HG03108 (cell line): ENCODE measurements around the gene CAV3.

ENCODE experiments used
- ATAC-seq: cut with Tn5 transposase; IDR thresholded peaks from one replicate; pipeline ENCODE4 v1.9.1; 2021; ENCODE audit warnings: moderate library complexity; ENCODE audit not compliant: unreplicated experiment

Gene CAV3

DNA sequence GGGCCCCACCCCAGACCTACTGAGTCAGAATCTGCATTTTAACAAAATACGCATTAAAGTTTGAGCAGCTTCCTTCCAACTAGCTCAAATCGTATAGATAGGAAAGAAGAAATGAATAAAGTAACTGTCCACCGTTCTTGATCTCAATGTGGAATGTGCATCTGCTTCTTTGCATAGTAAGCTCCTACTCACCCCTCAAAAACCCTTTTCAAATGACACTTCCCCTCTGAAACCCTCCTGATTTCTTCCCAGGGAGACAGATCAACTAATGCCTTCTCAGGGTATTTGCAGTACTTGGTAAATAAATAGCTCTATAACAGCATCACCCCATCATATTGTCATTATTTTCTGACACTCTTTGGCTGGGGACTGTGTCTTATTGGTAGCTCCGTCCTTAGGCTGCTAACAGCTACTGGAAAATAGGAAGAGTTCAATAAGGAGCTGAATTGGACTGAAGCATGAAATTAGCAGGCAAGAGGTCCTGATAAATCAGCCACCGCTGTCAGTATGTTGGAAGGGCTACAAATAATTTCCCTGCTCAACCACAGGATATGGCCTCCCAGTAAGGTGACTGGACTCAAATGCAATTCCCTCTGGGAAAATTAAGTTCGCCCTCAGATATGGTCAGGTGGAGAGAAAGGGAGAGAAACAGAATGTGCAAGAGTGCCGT lies 25.6 kb downstream of the CAV3 start:
- ATAC-seq: no peak

DNA sequence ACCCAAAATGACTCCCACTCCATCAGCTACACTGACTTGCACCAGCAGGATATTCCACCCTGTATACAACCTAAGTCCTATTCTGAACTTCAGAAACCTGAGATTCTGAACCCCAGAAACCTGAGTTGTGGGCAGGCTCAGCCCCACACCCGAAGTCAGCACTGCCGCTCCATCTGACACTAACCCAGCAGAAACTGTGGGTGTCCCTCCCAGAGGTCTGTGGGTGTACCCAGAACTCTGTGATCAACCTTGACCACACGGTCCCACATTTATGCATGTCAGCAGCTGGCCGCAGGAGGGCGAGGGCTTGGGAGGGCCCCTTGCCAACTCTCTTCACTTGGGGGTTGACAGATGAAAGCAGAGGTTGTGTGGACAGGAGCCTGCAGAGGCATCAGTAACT lies 26.5 kb downstream of the CAV3 start:
- no peak for ATAC-seq

DNA sequence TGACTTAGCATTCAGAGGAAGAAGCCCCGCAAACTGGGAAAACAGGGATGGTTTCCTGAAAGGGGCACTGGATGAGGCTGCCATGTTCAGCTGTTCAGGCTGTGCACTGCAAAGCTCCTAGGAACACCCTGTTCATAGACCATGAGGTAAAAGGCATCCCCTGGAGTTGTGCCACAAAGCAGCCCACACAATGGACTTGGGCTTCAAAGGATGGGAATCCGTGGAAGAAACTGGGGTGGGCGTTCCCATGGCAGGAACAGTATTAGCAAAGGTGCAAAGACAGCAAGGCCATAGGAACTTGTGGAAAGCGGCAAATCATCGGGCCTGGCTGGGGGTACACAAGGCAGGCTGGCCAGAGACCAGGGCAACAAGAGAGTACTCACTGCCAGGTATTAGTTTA lies 26.9 kb downstream of the CAV3 start:
- no peak for ATAC-seq

DNA sequence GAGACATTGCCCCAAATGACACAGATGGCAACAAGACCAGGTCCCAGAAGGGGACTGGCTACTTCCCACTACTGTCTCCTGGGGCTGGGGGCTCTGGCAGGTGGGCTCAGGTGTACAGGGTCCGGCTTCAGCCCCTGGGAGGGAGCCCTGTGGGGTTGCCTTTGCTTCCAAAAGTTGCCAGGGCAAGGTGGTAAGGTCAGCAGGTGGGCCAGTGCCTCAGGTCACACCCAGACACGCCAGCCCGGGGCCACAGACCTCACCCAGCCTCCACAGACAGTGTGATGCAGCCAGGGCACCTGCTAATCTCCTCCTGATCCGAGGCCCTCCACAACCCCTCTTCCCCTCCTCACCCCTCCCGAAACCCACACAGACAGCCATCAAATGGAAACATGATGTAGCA lies 28.3 kb downstream of the CAV3 start:
- ATAC-seq: no peak

DNA sequence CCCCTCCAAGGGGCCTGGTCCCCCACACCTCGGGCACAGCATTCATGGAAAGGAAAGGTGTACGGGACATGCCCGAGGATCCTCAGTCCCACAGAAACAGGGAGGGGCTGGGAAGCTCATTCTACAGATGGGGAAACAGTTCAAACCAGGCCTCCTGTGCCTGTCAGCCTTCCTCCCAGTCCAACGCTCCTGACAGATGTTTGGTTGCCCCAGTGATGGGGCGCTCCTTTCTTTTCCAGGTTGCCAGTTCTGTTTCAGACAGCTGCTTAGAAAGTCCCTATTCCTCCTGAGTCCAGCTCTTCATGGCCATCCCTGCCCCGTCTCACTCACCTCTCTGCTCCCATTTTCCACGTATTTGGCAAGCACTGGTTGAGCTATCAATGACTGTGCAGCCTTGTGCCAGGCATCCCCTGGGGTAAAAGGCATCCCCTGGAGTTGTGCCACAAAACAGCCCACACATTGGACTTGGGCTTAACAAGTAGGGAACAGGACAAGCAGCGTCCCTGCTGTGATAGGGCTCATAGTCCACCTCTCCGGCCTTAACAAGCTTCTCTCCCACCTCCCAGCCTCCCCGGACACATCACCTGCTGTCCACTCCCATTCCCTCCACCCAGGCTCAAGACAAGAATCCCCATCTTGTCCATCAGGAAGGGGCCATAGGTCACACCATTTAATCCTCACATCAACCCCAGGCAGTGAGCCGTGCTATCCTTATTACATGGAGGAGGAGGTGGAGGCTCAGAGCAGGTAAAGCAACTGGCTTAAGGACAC lies 29.2 kb downstream of the CAV3 start:
- no peak for ATAC-seq

DNA sequence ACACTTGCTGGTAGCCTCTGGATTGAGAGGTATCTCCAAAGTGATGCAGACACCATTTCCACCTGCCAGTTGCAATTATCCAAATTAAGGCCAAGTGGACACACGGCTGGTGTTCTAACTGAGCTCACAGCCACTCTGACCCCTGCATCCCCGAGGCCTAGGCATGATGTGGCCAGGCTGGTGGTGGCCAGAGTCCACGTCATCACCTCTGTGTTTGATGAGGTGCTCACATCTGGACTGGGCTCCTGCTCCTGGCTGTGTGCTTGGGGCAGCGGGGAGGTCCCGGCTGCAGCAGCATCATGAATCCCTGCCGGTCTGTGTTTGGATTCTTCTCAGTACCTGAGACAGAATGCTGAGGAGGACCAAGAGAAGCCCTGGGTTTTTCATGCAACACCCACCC lies 30.9 kb downstream of the CAV3 start:
- no peak for ATAC-seq

DNA sequence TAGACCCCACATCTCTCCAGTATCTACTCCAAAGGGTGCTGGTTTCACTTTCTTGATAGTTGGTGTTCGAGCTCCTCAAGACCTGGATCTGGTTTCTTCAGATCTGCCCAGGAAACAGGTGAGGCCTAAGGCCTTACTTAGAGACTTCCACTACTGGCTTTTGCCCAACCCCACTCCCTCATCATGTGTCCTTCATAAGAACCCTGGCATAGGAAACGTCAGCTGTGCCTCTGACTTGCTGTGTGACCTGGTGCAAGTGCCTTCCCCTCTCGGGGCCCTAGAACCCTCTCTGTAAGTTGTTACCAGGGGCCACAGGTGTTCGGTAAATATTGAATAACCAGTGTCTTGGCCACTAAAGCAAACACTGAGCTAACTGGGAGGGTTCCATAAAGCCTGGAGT lies 31.9 kb downstream of the CAV3 start:
- no peak for ATAC-seq

DNA sequence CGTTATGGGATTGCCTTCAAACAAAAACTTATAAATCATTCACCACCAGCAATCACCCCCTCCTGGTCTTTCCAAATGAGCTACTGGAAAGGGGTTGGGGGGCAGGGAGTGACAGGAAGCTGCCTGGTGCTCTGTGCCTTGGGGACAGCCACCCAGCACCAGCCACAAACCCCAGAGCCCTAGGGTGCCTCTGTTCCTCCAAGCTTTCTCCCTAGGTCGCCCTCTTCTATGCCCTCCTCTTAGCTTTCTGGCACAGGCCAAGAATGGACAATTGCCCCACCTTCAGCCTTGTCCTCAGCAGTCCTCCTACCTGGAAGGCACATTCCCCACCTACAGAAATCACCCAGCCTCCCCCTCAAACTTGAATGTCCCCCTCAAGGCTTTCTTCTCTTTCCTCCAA lies 32.5 kb downstream of the CAV3 start:
- ATAC-seq: no peak

DNA sequence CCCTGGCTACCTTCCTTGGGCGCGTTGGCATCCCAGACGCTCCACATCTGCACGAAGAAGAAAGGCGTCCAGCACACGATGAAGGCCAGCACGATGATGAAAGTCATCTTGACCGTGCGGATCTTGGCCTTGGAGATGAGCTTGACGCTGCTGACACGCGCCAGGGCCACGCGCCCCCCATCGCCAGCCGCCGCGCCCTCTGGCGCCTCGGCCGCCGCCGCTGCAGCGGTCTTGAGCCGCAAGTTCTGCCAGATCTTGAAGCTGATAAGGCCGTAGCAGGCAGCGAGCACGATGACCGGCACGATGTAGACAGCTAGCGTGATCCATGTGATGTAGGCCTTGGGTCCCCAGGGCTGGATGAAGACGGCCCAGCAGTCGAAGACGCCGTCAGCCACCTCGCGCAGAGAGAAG lies 33.7 kb downstream of the CAV3 start:
- ATAC-seq: no peak

DNA sequence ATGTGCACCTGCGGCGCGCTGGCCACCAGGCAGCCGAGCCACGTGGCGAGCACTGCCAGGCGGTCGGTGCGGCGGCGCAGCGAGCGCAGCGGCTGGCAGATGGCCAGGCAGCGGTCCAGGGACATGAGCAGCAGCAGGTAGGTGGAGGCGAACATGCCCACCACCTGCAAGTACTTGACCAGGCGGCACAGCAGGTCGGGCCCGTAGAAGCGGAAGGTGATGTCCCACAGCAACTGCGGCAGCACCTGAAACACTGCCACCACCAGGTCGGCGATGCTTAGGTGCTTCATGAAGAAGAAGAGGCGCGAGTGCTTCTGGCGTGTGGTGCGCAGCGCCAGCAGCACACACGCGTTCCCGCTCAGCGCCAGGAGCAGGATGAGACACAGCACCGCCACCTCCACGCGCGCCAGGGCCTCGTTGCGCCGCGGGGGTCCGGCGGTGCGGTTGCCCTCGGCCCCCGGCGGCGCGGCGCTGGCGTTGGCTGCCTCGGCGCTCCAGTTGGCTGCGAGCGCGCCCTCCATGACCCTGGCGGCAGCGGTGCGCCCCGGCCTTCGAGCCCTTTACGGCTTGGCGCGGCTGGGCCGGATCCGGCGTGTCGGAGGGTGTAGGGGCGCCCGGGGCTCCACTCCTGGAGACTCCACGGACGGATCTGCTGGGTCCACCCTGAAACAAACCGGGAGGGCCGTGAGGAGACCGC lies 34.2 kb downstream of the CAV3 start:
- peak; percentile 47 for ATAC-seq

DNA sequence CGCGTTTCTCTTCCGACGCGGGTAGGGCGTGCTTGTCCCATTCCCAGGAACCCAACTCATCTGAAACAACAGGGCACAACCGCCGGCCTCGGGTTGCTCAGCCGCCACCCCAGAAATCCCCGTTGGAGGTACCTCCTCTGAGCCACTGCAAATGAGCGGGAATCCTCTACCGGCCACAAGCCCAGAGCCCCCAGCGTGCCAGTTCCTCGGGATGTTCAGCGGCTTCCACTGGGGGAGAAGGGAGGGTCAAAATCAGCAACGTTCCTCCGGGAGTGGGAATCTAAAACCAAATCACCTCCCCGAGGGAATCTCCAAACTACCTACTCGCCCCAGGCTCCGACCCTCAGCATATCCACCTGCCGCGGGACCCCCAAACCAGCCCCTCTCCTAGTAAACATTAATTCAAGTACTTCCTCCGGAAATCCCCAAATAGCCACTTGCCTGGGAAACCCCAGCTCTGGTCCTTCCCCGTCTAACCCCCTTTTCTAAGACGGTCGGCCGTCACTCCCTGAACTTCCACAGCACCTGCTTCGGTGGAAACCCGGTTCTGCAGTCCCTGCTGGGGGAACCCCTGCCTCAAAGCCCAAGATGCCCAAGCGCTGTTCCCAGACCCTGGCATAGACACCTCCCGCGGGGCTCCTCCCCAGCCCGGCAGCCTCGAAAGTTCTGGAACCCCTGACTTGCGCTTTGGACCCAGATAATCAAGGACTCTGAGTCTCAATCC lies 34.9 kb downstream of the CAV3 start:
- ATAC-seq: peak; percentile 22

DNA sequence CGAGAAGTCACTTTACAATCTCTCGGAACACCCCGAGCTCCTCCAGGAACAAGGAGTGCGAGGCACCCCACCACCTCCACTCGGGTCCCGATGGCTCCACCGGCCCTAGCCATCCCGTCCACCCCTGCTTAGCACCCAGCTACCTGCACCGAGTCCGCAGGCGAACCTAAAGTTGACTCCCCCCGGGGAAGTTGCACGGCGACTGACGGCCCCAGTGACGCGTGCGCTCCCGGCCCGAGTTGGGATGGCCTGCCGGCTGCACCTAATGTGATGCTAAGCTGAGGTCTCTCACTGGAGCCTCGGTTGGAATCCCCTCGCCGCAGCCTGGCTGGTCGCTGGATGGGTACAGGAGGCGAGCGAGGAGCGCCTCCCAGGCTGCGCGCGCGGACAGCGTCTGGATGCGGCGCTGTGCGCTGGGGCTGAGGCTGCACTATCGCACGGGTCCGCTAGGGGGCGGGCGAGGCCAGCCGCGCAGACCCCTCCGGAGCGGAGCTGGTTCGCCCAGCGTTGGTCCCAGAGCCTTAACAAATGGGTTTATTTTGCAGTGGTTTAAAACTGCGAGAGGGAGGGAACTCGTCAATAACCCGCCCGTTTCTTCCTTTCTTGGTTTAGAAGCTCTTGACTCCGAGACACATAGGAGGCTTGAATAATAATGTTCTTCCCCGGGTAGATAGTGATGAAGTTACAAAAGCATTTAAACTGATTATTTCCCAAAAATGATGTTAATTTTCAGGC lies 35.7 kb downstream of the CAV3 start, which contains the start of gene OXTR:
TSS of gene OXTR (minus strand) at position 526 of the 735 bp plus-strand sequence. CDS start 1,426 bp downstream, outside the sequence.
- ATAC-seq: peak; percentile 65

DNA sequence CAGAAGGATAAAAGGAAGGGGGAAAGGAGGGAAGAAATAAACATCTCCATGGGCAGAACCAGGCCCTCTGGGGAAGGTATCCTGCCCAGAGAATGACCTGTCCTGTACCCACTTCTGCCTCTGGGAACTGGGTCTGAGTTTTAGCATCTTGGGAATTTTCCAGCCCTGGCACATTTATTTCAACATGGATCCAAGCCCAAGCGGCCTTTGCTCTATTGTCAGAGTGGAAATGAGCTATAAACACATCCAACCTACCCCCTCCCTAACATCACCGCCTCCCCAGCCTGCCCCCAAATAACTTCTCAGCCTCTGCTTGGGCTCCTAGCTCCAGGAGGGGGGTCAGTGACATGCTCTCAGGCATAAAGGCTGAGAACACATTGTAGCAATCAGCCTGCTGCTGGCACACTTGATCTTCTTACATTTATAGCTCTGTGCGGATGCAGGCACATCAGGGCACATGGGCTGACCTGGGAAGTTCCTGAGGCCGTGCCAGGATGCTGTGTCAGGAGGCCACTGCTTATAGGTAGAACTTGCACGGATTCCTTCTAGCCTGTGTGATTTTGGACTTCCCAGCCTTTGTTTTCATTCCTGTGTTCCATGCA lies 40.4 kb downstream of the CAV3 start:
- no peak for ATAC-seq

DNA sequence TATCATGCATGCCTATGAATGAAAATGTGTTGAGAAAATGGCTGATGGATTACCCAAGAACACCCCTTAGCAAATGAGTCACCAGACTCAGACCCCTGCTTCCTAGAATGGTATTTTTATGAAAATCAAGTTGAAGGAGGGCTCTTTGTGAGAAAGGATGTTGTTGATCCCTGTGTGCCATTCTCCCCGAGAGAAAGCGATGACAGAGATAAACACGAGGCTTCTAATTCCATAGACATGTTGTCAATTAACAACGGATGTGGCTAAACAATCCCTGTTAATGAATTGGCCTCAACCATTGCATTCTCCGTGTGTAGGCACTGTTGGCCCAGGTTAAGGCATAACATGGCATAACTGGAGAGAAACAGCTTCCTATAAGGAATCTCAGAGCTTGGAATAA lies 41.6 kb downstream of the CAV3 start:
- ATAC-seq: no peak

DNA sequence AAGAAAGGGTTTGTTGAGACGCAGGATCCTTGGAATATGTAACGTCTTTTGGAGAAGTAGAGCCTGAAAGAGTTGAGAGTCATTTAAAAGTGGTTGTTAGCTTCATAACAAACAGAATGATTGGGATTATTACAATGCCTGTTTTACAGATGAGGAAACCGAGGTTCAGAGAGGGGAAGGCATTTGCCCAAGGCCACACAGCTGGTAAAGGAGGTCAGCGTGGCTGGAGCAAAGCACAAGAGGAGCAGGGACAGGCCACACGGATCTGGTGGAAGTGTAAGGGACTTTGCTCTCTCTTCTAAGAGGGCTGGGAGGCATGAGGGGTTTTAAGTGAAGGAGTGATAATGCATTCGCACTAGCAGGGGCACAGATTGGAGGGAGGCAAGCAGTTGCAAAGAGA lies 42.0 kb downstream of the CAV3 start:
- ATAC-seq: no peak

DNA sequence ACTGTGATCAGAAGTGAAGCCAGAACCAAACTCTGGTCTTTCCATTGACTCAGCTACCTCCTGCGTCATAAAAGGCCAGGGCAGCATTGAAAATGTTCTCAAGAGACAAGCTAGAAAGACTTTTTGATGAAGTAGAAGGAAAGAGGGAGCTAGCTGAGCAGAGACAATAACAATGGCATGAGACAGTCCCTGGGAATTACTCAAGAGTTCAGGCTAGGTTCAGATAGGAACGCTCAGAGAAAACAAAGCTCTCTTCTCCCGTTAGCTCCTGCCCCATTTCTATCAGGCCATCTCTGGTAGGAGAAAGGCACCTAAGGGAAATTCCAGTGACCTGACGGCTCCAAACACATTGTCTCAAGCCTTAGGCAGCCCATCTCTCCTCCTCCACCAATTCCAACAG lies 42.8 kb downstream of the CAV3 start:
- ATAC-seq: no peak

DNA sequence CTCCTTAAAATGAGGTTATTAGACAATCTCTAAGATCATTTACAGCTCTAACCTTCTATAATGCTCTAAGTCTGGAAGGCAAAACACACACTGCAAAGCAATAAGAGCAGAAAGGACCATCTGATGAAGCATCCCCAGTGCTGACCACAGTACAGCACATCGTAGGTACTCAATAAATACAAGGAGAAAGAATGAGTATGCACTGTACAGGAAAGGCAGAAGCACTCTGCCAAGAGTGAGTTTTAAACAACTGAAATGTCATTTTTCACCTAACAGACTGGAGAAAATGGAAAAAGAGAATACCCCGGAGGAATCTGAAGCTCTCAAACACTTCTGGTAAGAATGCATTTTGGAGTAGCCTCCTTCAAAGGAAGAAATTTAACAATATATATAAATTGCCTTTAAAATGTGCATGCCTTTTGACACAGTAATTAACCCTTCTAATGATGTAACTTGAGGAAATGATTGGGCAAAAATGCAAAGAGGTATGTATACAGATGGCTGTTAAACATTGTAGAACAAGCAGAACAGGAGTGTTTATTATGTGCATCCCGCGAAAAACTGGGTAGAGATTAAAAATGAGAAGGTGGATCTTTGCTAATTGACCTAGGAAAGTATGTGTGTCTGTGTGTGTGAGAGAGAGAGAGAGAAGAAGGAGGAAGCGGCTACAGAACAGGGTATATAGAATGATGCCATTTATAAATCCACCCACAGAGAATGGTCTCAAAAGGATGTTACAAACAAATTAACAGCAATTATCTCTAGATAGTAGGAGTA lies 43.8 kb downstream of the CAV3 start:
- no peak for ATAC-seq

DNA sequence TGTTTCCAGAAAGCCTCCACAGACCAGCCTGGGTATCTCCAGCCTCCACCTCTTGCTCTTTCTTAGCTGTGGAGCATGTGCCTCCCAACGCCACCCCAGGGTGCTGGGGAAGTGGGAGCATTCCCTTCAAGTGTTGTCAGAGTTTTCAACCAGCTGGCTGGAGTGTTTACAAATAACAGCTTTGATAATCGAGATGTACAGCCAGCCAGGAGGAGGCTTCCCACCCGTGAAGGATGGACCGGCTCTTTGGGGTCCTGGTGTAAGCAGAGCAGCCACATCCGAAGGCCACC lies 44.3 kb downstream of the CAV3 start:
- ATAC-seq: no peak

DNA sequence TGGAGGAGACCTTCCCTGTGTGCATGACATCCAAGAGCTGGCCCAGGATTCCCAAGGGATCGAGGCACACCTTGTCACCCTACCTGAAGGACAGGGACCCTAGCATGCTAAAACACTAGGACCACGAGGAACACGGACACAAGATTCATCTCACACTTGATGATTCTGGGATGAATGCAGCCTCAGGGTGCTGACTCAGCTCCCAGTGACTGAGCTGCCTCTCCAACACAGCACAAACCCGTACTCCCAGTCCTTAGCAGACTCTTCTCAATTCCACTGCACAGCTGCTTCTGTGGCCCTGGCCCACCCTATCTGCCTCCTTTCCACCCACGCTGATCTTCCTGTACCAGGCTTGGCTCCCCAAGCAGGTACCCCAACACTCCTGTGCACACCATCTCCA lies 44.9 kb downstream of the CAV3 start:
- no peak for ATAC-seq

DNA sequence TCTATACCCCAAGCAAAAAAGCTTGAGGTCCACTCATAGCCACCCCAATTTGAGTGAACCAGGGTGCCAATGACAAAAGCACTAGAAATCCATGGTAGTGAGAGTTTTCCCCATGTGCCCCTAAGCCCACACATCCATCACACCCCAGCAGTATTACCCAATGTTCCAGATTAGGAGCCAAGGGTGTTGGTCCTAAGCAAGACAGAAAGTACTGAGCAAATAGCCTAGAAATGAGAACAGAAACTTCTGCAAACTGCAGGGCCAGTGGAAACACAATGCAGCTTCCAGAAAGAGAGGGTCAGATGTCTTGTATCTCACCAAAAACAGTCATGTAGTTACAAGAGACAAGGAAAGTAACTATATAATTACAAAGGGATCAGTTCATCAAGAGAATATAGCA lies 46.7 kb downstream of the CAV3 start:
- no peak for ATAC-seq
